GM10248 (cell line): Measurements from ENCODE around the gene FKBP15.
"Not testable (repeated sequence)": the region's sequence is repeated elsewhere in the genome, so short reads cannot be mapped to it uniquely, and the experiment has no call there.

Experiments
- CTCF ChIA-PET: fragments of 300-600 bp; sonication (Branson Sonifier 250); formaldehyde crosslinking; extraction: SDS; loops from one replicate; lab custom pipeline; 2021; ENCODE audit warnings: antibody characterized with exemption; lab: Yijun Ruan, JAX
- POLR2A ChIA-PET: fragments of 350-650 bp; sonication (Branson Sonifier 250); formaldehyde crosslinking; extraction: SDS; loops from one replicate; lab custom pipeline; 2020; ENCODE audit warnings: antibody characterized with exemption; lab: Yijun Ruan, JAX
- DNase-seq: peaks from one replicate; pipeline ENCODE4 v3.0.0; 2012; ENCODE audit errors: extremely low spot score
- TF ChIP-seq, protein P1 (sequence below): IDR thresholded peaks from 2 replicates; pipeline ENCODE4 v1.5.1; 2012; ENCODE audit warnings: mild to moderate bottlenecking, low read depth; ENCODE audit errors: extremely low read depth, missing control alignments, control extremely low read depth

FKBP15 gene

DNA sequence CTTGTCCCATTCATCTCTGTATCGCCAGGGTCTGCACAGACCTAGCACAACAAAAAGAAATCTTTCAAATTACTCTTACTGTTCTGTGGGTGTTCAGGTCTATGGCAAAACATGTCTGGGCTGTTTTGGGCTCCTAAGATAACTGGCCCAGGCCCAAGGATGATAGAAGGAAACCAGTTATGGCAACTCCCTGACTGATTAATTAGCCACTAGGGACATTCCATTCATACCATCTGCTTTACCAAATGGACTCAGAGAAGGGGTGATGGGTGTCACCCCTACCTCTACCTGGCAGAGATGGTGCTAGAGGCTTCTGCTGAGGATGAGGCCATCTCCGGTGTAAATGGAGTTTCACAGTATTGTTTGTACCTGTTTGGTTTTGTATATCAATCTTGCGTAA, 68.4 kb downstream of the FKBP15 start:
- no peak for DNase-seq
- POLR2A ChIA-PET = no interaction called here
- TF ChIP-seq, protein P1, sequence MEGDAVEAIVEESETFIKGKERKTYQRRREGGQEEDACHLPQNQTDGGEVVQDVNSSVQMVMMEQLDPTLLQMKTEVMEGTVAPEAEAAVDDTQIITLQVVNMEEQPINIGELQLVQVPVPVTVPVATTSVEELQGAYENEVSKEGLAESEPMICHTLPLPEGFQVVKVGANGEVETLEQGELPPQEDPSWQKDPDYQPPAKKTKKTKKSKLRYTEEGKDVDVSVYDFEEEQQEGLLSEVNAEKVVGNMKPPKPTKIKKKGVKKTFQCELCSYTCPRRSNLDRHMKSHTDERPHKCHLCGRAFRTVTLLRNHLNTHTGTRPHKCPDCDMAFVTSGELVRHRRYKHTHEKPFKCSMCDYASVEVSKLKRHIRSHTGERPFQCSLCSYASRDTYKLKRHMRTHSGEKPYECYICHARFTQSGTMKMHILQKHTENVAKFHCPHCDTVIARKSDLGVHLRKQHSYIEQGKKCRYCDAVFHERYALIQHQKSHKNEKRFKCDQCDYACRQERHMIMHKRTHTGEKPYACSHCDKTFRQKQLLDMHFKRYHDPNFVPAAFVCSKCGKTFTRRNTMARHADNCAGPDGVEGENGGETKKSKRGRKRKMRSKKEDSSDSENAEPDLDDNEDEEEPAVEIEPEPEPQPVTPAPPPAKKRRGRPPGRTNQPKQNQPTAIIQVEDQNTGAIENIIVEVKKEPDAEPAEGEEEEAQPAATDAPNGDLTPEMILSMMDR = peak; percentile 4
- CTCF ChIA-PET = no interaction called here

DNA sequence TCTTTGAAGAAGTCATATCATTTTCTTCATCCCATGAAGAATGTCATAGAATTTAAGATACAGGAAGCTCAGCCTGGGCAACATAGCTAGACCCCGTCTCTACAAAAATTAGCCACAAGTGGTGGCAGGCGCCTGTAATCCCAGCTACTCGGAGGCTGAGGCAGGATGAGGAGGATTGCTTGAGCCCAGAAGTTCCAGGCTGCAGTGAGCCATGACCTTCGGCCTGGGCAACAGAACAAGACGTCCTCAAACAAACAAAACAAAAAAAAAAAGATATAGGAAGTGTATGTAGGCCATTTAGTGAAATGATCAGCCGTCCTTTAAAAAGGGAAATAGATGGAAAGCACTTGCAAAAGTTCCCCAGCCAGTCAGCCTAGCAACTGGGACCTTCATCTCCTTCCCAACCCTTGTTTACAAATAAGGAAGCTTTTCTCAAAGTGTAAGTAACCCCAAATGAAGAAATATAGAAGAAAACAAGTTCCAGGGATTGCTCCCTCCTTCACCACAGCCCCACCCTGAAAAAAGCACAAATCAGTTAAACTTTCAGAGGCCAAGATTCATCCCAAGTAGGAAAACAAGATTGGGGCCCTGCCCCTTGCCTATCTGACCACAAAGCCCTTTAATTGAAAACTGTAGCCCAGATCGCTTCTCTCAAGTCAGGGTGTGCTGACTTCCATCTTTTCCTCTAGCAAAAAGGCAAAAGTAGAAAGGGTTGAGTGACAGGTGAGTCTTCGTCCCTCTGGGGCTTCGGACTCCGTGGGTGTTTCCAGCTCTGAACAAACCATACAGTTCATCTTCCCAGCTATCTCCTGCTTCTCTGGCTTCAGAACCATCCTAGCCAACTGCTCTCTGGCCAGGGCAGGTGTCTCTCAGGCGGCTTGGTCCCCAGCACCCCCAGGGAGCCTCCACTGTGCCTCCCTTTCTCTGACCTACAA, 69.1 kb downstream of the FKBP15 start:
- no peak for DNase-seq
- TF ChIP-seq, protein P1 = no peak
- ChIA-PET CTCF (interaction anchor here (0.8 to 1.8 kb wide), 7 partner anchors 10 to 506 kb away, joined by 3 to 7 read pairs (median 3); no protein-coding TSS in a partner anchor), POLR2A (no interaction called here)

DNA sequence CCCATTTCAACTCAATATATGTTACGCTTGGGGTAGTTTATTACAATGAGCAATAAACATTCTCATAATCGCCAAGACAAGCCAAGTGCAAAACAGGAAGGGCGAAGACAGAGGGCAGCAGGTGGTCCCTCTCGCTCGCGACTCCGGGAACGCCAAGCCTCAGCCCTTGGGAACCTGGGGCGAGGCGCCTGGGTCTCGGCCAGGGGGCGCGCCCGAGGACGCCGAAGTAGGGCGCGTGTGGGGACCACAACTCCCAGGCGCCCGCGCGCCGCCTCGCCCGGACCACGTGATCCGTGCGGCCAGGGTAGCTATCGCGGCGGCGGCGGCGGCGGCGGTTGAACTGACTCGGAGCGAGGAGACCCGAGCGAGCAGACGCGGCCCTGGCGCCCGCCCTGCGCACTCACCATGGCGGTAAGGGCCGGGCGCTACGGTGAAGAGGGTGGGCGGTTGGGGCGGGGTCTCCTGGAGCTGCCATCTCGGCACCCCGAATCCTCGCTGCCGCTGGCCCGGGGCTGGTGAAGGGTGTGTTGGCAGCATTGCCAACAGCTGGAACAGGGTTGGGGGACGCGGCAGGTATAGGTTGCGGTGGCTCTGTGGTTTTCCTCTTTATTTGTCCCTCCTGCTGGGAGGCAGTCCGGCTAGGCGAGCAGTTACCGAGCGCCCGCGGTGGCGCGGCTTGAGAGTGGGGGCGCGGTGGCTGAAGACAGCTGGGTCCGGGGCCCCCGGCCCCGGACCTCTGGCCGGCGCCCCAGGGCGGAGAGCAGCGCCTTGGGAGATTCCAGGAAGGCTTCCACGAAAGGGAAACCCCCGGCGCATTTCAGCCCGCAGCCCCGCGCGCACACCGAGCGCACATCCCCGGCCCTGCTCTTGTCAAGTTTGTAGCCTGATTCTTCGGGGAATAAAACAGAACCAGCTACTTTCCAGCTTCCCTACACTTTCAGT, 70.1 kb downstream of the FKBP15 start, which contains the start of gene SLC31A2:
Gene SLC31A2, plus strand, starts transcription at position 338 of the 942 bp plus-strand sequence. Its CDS starts 68 bp downstream, at position 406.
- DNase-seq = peak; percentile 91
- CTCF ChIA-PET = interaction anchor here (0.8 to 1.8 kb wide), 14 partner anchors 10 to 507 kb away, joined by 3 to 7 read pairs (median 4); partner anchors contain the start of genes CDC26 and PRPF4
- TF ChIP-seq, protein P1 = peak; percentile 61
- POLR2A ChIA-PET = interaction anchor here (0.6 kb wide), 1 partner anchor 227 kb away, joined by 3 read pairs; no protein-coding TSS in a partner anchor

DNA sequence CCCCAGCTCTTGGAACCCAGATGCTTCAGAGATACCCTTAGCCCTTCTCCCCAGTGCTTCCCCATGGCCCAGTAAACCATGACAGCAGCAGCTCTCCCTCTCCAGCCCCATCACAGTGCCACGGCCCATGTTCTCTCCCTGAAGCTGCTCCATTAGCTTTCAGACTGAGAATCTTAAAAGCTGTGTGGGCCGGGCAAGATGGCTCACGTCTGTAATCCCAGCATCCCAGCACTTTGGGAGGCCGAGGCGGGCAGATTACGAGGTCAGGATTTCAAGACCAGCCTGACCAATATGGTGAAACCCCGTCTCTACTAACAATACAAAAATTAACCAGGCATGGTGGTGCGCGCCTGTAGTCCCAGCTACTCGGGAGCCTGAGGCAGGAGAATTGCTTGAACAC, 71.5 kb downstream of the FKBP15 start:
- POLR2A ChIA-PET, DNase-seq: not testable (repeated sequence)
- CTCF ChIA-PET = interaction anchor here (0.7 to 1.8 kb wide), 8 partner anchors 9 to 125 kb away, joined by 3 to 6 read pairs (median 4); partner anchors contain the start of genes CDC26 and PRPF4

DNA sequence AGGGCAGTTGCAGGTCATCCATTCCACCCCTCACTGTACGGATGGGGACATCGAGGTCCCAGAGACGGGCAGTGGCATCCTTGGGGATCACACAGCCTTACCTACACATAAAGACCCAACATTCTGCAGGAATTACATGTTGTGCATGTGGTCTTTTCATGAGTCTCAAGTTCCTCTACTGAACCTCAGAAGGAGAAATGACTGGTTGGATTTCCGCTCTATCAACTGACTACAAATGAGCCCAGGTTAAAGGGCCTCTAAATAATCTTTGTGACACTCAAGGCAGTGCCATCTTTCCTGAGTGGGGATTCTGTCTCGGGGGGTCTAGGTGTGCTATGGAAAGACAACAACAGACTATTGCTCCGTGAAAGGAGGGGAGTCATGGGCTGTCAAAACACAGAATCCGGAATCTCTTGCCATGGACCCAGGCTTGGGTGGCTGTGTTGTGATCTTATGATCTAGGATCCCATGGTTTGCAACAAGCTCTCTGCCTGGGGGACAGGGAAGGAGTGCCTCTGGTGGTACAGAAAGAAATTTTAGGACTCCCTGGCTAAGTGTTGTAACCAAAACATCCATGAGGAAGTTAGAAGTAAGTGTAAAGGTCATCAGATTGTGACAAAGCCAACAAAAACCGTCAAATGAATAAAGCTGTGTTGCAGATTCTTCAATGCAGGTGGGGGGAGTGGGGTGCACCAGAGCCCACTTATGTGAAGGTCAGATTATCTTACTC, 72.1 kb downstream of the FKBP15 start:
- POLR2A ChIA-PET = no interaction called here
- TF ChIP-seq, protein P1 = no peak

DNA sequence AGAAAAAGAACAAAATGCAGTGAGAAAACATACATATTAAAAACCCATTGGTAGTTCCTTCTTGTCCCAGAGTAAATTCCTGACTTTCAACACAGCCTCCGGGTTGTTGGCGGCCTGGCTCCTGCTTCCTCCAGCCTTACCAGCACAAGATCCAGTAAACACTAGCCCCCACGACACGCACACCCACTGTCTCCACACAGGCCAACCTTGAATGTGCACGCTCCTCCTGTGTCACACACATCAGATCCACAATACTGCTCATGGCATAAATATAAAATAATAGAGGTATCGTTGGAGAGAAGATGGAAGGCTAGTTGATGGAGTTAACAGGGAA, 72.7 kb downstream of the FKBP15 start:
- TF ChIP-seq, protein P1 = no peak
- ChIA-PET POLR2A (no interaction called here), CTCF (interaction anchor here (1.2 kb wide), 1 partner anchor 245 kb away, joined by 3 read pairs; no protein-coding TSS in a partner anchor)
- DNase-seq = no peak

More for the DNA sequence above, 72.1 kb downstream of the FKBP15 start:
- CTCF ChIA-PET = interaction anchor here (0.7 to 1.8 kb wide), 6 partner anchors 8 to 31 kb away, joined by 3 to 6 read pairs (median 3); no protein-coding TSS in a partner anchor
- no peak for DNase-seq
